GM18907 (cell line): ENCODE results near the gene GPC6.

Experiments
- ATAC-seq: cut with Tn5 transposase; IDR thresholded peaks from one replicate; pipeline ENCODE4 v1.9.1; 2021; ENCODE audit warnings: mild to moderate bottlenecking, moderate library complexity; ENCODE audit not compliant: unreplicated experiment

Gene GPC6

GRCh38 chr13:94065741-94066140 is 839.1 kb downstream of the GPC6 start:
- no peak for ATAC-seq

DNA sequence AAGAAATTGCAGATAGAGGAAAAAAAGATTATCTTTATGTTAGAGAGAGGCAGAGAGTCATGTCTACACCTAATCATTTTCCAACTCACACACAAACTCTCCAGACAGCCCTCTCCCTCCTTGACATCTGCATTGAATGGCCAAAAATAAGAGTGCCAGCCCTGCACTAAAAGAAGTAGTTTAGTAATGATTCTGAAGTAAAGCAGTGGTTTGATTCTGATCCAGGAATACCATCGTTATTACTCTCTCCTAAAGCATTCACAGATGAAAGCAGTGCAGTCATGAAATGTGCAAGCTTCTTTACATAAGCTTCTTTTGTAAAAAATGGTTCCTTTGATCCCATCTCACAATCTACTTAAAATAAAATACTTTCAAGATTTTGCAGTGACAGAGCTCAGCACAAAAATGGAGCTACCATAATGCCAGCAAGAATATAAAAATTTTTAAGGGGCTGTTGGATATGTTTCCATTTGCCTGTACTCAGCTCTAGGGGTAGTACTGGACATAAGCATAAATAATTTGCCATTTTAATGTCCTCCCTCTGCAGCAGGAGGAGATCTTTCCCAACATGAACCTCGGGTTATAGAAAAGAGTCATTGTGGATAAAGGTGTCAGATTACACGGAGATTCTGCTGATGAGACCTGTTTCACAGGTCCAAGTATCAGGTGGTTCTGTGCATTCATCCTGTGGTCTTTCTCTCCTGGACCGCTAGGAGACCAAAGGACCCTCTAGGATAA is 846.6 kb downstream of the GPC6 start:
- ATAC-seq = no peak

- ATAC-seq = no peak
Observed at GRCh38 chr13:94079876-94080275, 853.3 kb downstream of the GPC6 start.

DNA sequence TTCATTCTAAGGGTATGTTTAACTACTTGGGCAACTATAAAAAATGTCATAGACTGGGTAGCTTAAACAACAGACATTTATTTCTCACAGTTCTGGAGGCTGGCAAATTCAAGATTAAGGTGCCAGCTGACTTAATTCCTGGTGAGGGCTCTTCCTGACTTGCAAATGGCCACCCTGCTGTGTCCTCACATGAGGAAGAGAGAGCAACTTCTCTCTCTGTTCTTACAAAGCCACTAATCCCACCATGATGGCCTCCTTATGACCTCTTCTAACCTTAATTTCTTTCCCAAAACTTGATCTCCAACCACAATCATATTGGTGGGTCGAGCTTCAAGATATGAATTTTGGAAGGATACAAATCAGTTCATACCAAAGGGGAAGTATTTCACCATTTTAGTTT is 853.9 kb downstream of the GPC6 start:
- ATAC-seq = no peak

DNA sequence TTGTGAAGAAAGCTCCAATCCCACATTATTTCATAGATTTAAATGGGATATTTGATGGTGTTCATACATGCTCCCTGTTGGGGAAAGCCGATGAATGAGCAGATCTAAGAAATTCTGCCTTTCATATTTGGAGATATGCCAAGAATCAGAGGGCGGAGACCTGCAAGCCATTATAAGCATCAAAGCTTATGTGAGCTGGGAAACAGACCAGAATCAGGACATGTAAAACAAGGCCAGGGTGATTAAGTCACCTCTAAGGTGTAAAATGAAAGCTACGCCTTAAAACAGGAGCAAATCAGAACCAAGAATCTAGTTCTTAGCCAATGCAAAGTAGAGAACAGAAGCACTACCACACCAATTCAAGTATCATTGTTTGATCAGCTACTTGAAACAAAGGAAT is 860.5 kb downstream of the GPC6 start:
- ATAC-seq = no peak

- ATAC-seq = no peak
Observed at GRCh38 chr13:94088742-94089141, 862.1 kb downstream of the GPC6 start.

DNA sequence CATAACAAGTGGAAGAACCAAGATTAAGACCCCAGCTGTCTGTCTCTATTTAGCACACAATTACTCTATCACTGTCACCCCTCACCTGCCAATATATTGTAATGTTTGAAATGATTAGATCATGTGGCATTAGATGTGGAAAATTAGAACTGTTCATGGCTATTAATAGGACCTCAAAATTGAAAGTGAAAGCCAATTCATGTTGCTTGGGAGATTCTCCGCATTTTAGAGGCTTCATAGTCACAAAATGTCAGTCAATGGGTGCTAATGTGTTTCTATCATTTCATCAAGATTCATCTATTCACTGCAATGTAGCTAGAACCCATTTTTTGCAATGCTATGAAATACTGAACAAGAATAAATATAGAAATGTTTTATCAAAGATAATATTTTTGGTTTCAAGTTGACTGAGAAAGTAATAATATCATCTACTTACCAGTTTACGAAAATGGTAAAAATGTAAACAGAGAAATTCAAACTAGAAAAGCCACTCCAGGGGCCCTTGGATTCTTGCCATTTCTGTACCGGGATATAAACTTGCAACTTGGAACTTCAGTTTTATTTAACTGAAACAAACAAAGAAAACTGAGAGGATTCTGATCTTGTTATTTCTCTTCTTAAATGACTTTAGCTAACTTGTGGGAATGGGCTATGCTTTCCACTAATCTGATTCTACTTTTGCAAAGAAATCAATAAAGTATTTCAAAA is 864.3 kb downstream of the GPC6 start:
- no peak for ATAC-seq

DNA sequence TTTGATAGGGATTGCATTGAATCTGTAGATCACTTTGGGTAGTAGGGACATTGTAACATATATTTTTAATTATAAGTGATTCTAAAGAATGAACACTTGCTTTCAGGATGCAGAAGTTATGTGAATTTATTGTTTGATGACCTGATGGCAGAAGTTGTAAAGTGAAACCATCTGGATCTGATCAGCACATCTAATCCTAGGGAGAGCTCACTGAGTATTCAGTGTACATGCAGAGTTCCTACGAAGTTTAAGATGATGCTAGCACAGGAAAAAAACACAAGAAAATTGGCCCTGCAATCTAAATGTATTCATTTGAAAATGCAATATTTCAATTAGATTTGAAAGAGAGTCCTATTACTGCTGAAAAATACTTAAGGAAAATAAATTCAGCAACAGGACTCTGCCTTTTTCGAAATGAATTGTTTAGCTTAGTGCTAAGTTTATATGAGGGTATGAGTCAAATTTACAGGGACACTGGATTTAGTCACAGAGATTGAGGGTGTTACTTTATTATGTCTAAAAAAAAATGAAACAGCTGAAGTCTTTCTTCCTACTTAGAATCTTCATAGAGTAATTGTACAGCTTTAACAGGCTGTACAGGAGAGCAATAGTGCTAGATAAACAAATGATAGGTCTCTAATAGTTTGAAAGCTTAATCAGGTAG is 867.2 kb downstream of the GPC6 start:
- no peak for ATAC-seq

DNA sequence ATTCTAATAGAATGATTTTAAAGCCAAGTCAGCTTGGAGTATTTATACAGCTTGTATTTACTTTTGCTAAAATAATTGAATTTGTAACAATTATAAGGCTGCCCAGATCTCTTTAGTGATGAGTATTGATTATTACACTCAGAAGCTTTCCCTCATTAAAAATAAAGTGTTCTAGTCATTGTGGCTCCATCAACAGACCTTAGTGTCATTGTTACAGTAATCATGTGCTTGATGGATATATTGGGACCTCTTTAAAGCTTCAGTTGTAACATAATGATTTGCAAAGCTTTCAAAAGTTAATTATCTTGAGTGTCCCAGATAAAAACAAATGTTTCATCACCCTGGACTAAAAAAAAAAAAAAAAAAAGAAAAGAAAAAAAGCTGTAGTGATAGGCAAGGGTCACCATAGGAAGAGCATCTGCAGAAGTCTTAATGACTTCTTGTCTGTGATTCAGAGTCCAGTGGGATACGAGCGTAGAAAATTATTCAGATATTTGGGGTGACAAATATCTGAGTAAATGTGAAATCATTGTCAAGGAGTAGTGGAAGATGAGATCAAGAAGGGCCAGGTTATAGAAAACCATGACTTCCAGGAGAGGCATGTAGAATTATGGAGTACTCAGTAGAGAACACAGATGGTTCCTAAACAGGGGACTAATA is 883.2 kb downstream of the GPC6 start:
- ATAC-seq = no peak

GRCh38 chr13:94112227-94112626 is 885.6 kb downstream of the GPC6 start:
- no peak for ATAC-seq

DNA sequence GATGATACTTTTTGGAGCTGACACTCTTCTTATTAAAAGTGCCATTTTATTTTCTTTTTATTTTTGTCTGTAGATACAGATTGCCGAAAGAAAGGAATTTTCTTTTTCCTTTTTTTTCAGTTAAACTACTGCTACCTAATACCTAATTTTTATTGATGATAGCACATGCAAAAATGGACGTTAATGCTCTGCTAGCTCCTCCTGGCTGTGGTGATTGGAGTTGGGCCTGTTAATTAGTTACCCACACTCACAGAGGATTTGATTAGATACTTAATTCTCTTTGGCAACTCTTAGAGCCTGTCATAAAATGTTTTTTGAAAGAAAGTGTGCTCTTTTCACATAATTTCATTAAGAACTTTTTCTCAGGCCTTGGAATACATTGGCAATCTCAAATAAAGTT is 886.1 kb downstream of the GPC6 start:
- no peak for ATAC-seq

DNA sequence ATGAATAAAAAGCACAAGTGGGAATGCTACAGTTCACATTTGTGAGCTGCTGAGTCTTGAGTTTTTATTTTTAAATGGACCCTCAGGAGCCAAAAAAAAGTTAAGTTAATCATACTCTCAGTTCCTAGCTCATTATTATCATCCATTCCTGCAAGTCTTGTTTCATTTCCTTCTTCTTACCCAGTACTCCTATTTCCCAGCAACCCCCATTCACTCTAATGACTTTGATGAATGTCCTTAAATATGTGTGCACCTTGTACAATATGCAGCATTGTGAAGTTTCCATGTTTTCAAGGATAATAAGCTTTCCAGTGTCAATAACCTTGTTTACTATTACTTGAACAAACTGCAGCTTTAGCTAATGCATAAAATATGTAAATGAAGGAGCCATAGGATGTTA is 886.6 kb downstream of the GPC6 start:
- ATAC-seq = no peak

- ATAC-seq = no peak
Observed at GRCh38 chr13:94114166-94114565, 887.6 kb downstream of the GPC6 start.

DNA sequence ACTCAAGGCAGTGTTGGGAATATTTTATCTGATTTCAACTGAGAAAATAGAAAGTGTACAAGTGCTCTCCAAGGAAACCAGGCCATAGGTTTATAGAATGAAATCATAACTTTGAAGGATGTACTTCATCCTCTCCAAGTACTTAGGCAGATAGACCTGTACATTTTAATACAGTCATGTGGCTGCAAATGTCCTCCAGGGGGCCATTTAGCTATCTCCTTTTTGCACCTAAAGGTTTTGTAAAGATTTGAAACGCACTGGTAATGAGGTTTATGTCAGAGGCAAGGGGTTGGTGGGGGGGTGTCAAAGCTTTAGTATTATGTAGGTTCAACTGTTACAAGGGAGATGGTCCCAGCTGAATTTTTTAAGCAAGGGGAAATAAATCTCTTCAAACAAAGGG is 888.4 kb downstream of the GPC6 start:
- no peak for ATAC-seq

DNA sequence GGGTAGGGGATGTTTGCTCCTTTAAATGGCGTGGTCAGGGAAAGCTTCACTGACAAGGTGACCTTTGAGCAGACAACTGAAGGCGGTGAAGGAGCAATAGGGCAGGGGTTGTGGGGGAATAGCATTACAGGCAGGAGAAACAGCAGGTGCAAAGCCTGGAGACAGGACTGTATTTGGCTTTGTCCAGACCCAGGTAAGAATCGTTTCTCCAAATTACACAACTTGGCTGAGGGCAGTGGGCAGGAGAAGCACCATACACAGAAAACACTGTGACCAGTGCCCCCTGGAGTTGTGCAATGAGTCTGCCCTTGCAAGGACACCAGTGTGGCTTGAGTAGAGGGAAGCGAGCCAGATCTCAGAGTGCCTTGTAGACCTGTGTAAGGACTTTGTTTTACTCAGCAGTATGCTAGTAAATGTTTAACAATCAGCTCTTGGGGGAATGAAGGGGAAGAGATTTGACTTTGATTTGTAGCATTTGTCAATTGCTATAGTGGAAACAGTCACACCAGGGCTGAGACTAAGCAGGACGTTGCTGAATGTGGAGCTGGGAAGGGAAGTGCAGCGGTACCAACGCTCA is 892.8 kb downstream of the GPC6 start:
- ATAC-seq = no peak

DNA sequence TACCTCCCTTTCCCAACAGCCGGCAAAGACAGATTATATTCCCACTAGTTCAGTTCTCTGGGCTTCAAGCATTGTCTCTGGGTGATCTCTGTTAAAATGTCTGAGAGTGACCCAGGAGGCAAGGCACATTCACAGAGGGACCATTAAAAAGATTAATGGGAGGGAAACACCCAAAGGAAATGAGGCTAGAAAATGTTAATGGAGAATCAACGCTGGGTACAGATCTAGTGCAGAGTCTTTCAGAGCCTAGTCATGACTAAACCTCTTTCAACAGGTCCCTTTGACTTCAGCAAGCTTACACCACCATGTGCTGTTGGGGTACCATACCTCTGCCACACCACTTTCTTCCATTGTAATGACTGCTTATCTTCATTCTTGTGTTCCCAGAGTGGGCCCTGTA is 894.3 kb downstream of the GPC6 start:
- no peak for ATAC-seq

GRCh38 chr13:94121686-94122085 is 895.1 kb downstream of the GPC6 start:
- ATAC-seq = no peak

DNA sequence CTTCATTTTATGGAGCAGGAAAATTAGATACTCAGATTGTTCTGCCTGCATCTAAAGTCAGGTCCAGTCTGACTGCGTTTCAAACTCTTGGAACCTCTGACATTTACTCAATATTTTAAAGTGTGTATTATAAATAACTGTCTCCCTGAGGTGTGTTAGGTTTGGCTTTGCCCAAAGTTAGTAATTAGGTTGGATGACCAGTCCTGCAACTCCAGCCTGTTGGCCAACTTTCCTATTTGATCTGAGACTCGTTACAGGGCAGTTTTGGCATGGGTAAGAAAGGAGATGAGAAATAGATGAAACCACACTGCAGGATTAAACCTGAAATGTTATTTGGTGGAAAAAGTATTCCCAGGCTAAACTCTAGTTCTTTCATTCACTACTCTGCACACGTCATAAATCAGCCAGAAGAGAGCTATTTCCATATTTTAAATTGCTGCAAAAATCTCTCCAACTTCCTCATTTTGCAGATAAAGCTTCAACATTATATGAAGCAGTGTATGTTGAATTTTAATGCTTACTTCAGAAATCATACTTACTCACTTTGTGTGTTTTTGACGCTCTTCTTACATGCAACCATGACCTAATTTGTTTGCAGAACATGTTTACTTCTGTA is 895.8 kb downstream of the GPC6 start:
- ATAC-seq = no peak

- no peak for ATAC-seq
Observed at GRCh38 chr13:94123557-94123956, 897.0 kb downstream of the GPC6 start.

DNA sequence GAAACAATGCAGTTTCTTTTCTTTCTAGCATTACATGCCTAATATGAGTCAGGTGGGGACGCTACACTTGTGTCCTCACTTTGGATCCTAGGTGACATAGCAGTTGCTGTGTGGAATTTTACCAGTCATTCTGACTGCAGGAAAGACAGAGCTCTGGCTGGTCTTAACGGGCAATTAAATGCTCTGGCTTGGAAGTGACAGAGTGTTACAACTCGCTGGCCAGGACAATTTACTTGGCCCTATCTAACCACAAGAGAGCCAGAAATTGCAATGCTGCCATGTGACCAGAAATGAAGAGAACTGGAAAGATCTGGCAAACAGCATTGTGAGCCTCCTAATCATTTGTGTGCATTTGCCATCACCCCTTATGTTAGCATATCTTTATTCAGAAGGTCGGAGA is 901.8 kb downstream of the GPC6 start:
- ATAC-seq = no peak

DNA sequence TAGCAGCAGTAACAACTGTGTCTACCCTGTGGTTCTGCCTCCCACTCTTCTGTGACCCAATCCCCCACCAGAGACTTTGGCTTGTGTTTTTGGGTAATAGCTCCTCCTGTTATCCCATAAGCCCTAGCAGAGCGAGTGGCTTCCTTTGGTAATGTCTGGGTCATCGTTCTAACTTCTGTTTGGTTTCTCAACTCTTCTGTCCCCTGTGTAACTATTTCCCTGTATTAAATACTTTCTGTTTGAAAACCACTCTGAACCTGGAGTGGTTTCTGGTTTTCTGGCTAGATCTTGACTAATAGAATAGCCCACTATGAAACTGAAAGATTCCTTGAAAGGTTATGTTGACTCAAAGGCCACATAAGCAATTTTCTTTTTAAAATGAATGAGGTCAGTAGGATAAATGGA is 902.9 kb downstream of the GPC6 start:
- no peak for ATAC-seq
